HL-60 (cell line): ENCODE data around the gene NOTO.

Experiments used
- DNase-seq, 2 experiments: peaks; one replicate each; pipeline ENCODE4 v3.0.0-alpha.2; 2010 to 2020; ENCODE audit warnings: low read depth in 1 of 2, low spot score in 1 of 2
- H3K27ac ChIP-seq: fragments of 250-450 bp; sonication (Bioruptor Pico); replicated peaks from 2 replicates; pipeline ENCODE4 v1.5.1; 2020; ENCODE audit warnings: mild to moderate bottlenecking, moderate library complexity
- H3K27me3 ChIP-seq: fragments of 250-450 bp; sonication (Bioruptor Pico); 2 replicates; pipeline ENCODE4 v1.5.1; 2021; ENCODE audit warnings: mild to moderate bottlenecking, moderate library complexity; ENCODE audit not compliant: insufficient read depth, poor library complexity, severe bottlenecking
- H3K4me3 ChIP-seq: replicated peaks from 2 replicates; pipeline ENCODE4 v1.5.1; 2011; ENCODE audit warnings: mild to moderate bottlenecking, control low read depth, low read length; ENCODE audit not compliant: insufficient read depth
- CTCF ChIP-seq: IDR thresholded peaks from one replicate; pipeline ENCODE4 v1.5.1; 2011; ENCODE audit warnings: low read length, control low read depth, inconsistent platforms; ENCODE audit not compliant: insufficient read depth
- GABPA ChIP-seq: IDR thresholded peaks from 2 replicates; pipeline ENCODE4 v1.6.1; 2012; ENCODE audit warnings: low read depth
- POLR2AphosphoS5 ChIP-seq: IDR thresholded peaks from 2 replicates; pipeline ENCODE4 v1.6.1; 2012; ENCODE audit warnings: low read depth
- SPI1 ChIP-seq: IDR thresholded peaks from 2 replicates; pipeline ENCODE4 v1.6.1; 2012; ENCODE audit warnings: low read depth, mild to moderate bottlenecking, borderline replicate concordance
- TF ChIP-seq, protein P1 (sequence below): IDR thresholded peaks from 2 replicates; pipeline ENCODE4 v1.6.1; 2012; ENCODE audit warnings: low read depth; ENCODE audit not compliant: insufficient replicate concordance

Gene NOTO

DNA sequence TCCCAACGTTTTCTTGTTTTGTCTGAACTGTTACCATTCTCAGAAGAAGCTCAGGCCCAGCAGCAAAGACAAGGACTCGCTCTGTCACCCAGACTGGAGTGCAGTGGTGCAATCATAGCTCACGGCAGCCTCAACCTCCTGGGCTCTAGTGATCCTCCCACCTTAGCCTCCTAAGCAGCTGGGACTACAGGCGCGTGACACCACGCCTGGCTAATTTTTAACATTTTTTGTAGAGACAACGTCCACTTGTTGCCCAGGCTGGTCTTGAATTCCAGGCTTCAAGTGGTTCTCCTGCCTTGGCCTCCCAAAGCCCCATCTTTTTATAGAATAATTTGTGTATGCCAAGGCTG, 9.7 kb downstream of the NOTO start:
- no peaks in the 10 kb centered on the region for H3K27me3 ChIP-seq
- no peak for TF ChIP-seq SPI1
- TF ChIP-seq CTCF: no peak
- TF ChIP-seq POLR2AphosphoS5: no peak
- TF ChIP-seq, protein P1, sequence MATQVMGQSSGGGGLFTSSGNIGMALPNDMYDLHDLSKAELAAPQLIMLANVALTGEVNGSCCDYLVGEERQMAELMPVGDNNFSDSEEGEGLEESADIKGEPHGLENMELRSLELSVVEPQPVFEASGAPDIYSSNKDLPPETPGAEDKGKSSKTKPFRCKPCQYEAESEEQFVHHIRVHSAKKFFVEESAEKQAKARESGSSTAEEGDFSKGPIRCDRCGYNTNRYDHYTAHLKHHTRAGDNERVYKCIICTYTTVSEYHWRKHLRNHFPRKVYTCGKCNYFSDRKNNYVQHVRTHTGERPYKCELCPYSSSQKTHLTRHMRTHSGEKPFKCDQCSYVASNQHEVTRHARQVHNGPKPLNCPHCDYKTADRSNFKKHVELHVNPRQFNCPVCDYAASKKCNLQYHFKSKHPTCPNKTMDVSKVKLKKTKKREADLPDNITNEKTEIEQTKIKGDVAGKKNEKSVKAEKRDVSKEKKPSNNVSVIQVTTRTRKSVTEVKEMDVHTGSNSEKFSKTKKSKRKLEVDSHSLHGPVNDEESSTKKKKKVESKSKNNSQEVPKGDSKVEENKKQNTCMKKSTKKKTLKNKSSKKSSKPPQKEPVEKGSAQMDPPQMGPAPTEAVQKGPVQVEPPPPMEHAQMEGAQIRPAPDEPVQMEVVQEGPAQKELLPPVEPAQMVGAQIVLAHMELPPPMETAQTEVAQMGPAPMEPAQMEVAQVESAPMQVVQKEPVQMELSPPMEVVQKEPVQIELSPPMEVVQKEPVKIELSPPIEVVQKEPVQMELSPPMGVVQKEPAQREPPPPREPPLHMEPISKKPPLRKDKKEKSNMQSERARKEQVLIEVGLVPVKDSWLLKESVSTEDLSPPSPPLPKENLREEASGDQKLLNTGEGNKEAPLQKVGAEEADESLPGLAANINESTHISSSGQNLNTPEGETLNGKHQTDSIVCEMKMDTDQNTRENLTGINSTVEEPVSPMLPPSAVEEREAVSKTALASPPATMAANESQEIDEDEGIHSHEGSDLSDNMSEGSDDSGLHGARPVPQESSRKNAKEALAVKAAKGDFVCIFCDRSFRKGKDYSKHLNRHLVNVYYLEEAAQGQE: no peak
- TF ChIP-seq GABPA: no peak
- no peak overlapping the region for H3K4me3 ChIP-seq
- no peak for DNase-seq
- no peak overlapping the region for H3K27ac ChIP-seq

GRCh38 chr2:73212448-73213176, 10.2 kb downstream of the NOTO start:
- Histone ChIP-seq H3K27ac (no peak overlapping the region), H3K27me3 (no peaks in the 10 kb centered on the region), H3K4me3 (no peak overlapping the region)
- TF ChIP-seq CTCF: peak; percentile 96
- no peak for TF ChIP-seq SPI1
- DNase-seq: peak; percentile 35 to 67

- Histone ChIP-seq H3K4me3 (peak within 1 kb of the TSS; percentile 94), H3K27me3 (no peaks in the 10 kb centered on the region), H3K27ac (peak within 1 kb of the TSS; percentile 85)
- DNase-seq: peak; percentile 78 to 86
- TF ChIP-seq GABPA (no peak), POLR2AphosphoS5 (peak; percentile 75; the same call in 1 of the 2 replicates), SPI1 (peak; percentile 15; the same call in 1 of the 2 replicates), CTCF (no peak)
- TF ChIP-seq, protein P1: no peak
These were observed 12.0 kb downstream of the NOTO start, which contains the start of gene SMYD5 for GRCh38 chr2:73214120-73215035. SMYD5 (plus strand) TSS chr2:73214245; CDS start chr2:73214267, 22 bp downstream.
